Measurements from ENCODE around the gene VRK3.

VRK3 gene

GRCh38 chr19:49985871-49986270 is 39.3 kb downstream of the VRK3 start:
- Histone ChIP-seq H3K27me3 (replicated peaks; ENCODE audit: control insufficient read depth, insufficient read depth, low read length) (no peaks in the 10 kb centered on the region), H3K4me3 (replicated peaks; ENCODE audit: low read depth, low read length) (no peak overlapping the region), H3K36me3 (ENCODE audit: control insufficient read depth, insufficient read depth, low read length) (peaks cover 20% of the 10 kb centered on the region)
- no peak for TF ChIP-seq CTCF (IDR thresholded peaks at IDR 0.05; ENCODE audit: insufficient read depth, low read length, poor library complexity, severe bottlenecking)
- DNase-seq (ENCODE audit: extremely low read depth, insufficient read length): no peak

GRCh38 chr19:49984491-49984890 is 40.7 kb downstream of the VRK3 start:
- Histone ChIP-seq H3K4me3 (replicated peaks; ENCODE audit: low read depth, low read length) (no peak overlapping the region), H3K36me3 (ENCODE audit: control insufficient read depth, insufficient read depth, low read length) (peaks cover 20% of the 10 kb centered on the region), H3K27me3 (replicated peaks; ENCODE audit: control insufficient read depth, insufficient read depth, low read length) (no peaks in the 10 kb centered on the region)
- TF ChIP-seq CTCF (IDR thresholded peaks at IDR 0.05; ENCODE audit: insufficient read depth, low read length, poor library complexity, severe bottlenecking): no peak
- DNase-seq (ENCODE audit: extremely low read depth, insufficient read length): no peak

GRCh38 chr19:49983645-49984229 is 41.4 kb downstream of the VRK3 start:
- peak; percentile 93 for TF ChIP-seq CTCF (IDR thresholded peaks at IDR 0.05; ENCODE audit: insufficient read depth, low read length, poor library complexity, severe bottlenecking)
- no peak for DNase-seq (ENCODE audit: extremely low read depth, insufficient read length)
- H3K4me3 ChIP-seq (replicated peaks; ENCODE audit: low read depth, low read length): no peak overlapping the region
- H3K36me3 ChIP-seq (ENCODE audit: control insufficient read depth, insufficient read depth, low read length): peaks cover 18% of the 10 kb centered on the region
- H3K27me3 ChIP-seq (replicated peaks; ENCODE audit: control insufficient read depth, insufficient read depth, low read length): no peaks in the 10 kb centered on the region

- no peak for TF ChIP-seq CTCF (IDR thresholded peaks at IDR 0.05; ENCODE audit: insufficient read depth, low read length, poor library complexity, severe bottlenecking)
- no peak overlapping the region for H3K4me3 ChIP-seq (replicated peaks; ENCODE audit: low read depth, low read length)
- no peaks in the 10 kb centered on the region for H3K27me3 ChIP-seq (replicated peaks; ENCODE audit: control insufficient read depth, insufficient read depth, low read length)
- peaks cover 12% of the 10 kb centered on the region for H3K36me3 ChIP-seq (ENCODE audit: control insufficient read depth, insufficient read depth, low read length)
- no peak for DNase-seq (ENCODE audit: extremely low read depth, insufficient read length)
These were observed 43.3 kb downstream of the VRK3 start for GRCh38 chr19:49981603-49982593.

- no peak for DNase-seq (ENCODE audit: extremely low read depth, insufficient read length)
- Histone ChIP-seq H3K36me3 (ENCODE audit: control insufficient read depth, insufficient read depth, low read length) (peaks cover 4% of the 10 kb centered on the region), H3K4me3 (replicated peaks; ENCODE audit: low read depth, low read length) (no peak overlapping the region), H3K27me3 (replicated peaks; ENCODE audit: control insufficient read depth, insufficient read depth, low read length) (no peaks in the 10 kb centered on the region)
- no peak for TF ChIP-seq CTCF (IDR thresholded peaks at IDR 0.05; ENCODE audit: insufficient read depth, low read length, poor library complexity, severe bottlenecking)
These were observed 46.8 kb downstream of the VRK3 start for GRCh38 chr19:49978324-49978723.

Measured in GM06990 (cell line).